Fibroblast of villous mesenchyme (primary cell): ENCODE results near the gene REELD1. TPM values are rescaled to one million over a fixed set of nuclear protein-coding genes. Genes with fewer than 3 reads are reported as not detected.
A peak's percentile ranks its signal among the peaks of the same experiment; 100 is the strongest.

ENCODE experiments used
- DNase-seq: peaks from one replicate; pipeline ENCODE4 v3.0.0-alpha.2; 2010; ENCODE audit warnings: low read depth
- H3K4me3 ChIP-seq: 2 replicates; pipeline ENCODE4 v1.5.1; 2011; ENCODE audit warnings: low read depth, mild to moderate bottlenecking, low read length
- CTCF ChIP-seq: IDR thresholded peaks from 2 replicates; pipeline ENCODE4 v1.5.1; 2012; ENCODE audit warnings: low read depth, mild to moderate bottlenecking, low read length; ENCODE audit not compliant: insufficient read depth
- total RNA-seq: library from RNA; depleted of rRNA; stranded (reverse); fragments of >200 nt; gene quantifications from 2 replicates; pipeline ENCODE4 v1.2.3, GENCODE V29; 2012

The REELD1 gene
- total RNA-seq, 1 donor = not detected

- no peak for TF ChIP-seq CTCF
- no peak overlapping the region for H3K4me3 ChIP-seq
- DNase-seq = no peak
Measured at GRCh38 chr4:146236216-146236615, 21.9 kb downstream of the REELD1 start.

- DNase-seq = no peak
- no peak overlapping the region for H3K4me3 ChIP-seq
Measured at GRCh38 chr4:146237092-146237491, 22.8 kb downstream of the REELD1 start.

GRCh38 chr4:146238107-146238506 is 23.8 kb downstream of the REELD1 start:
- no peak for DNase-seq
- no peak overlapping the region for H3K4me3 ChIP-seq
- TF ChIP-seq CTCF = no peak

More at GRCh38 chr4:146237092-146237491, 22.8 kb downstream of the REELD1 start:
- no peak for TF ChIP-seq CTCF

- TF ChIP-seq CTCF = peak; percentile 41
- no peak for DNase-seq
- H3K4me3 ChIP-seq = no peak overlapping the region
Measured at GRCh38 chr4:146243141-146243882, 29.0 kb downstream of the REELD1 start.

- no peak for TF ChIP-seq CTCF
- DNase-seq = no peak
Measured at GRCh38 chr4:146243883-146244277, 29.5 kb downstream of the REELD1 start.

GRCh38 chr4:146244496-146244895 is 30.2 kb downstream of the REELD1 start:
- H3K4me3 ChIP-seq = no peak overlapping the region
- no peak for TF ChIP-seq CTCF
- no peak for DNase-seq

More at GRCh38 chr4:146243883-146244277, 29.5 kb downstream of the REELD1 start:
- no peak overlapping the region for H3K4me3 ChIP-seq

GRCh38 chr4:146245246-146245645 is 30.9 kb downstream of the REELD1 start:
- DNase-seq = peak; percentile 6
- H3K4me3 ChIP-seq = no peak overlapping the region
- no peak for TF ChIP-seq CTCF
